Stomach (tissue), 4 donors: ENCODE measurements around the gene TMPRSS12.

ENCODE experiments used
- POLR2A ChIP-seq, 4 donors: fragments of 450-650 bp; IDR thresholded peaks; one replicate each; pipeline ENCODE4 v1.6.1; 2016; ENCODE audit warnings: antibody characterized with exemption in 4 of 4, control low read depth in 2 of 4, mild to moderate bottlenecking in 1 of 4, moderate library complexity in 1 of 4
- POLR2AphosphoS5 ChIP-seq, 3 donors: sonication (generic); formaldehyde crosslinking; IDR thresholded peaks; one replicate each; pipeline ENCODE4 v1.6.1; 2016; ENCODE audit warnings: antibody characterized with exemption in 3 of 3
- TF ChIP-seq, protein P1 (sequence below), 7 experiments: fragments of 450-650 bp in 4 of 7; fragments of 200-600 bp in 3 of 7; sonication (generic) in 3 of 7; IDR thresholded peaks; one replicate each; pipeline ENCODE4 v1.5.1; 2016 to 2019; ENCODE audit warnings: antibody characterized with exemption in 7 of 7, control low read depth in 2 of 7, mild to moderate bottlenecking in 1 of 7

DNA sequence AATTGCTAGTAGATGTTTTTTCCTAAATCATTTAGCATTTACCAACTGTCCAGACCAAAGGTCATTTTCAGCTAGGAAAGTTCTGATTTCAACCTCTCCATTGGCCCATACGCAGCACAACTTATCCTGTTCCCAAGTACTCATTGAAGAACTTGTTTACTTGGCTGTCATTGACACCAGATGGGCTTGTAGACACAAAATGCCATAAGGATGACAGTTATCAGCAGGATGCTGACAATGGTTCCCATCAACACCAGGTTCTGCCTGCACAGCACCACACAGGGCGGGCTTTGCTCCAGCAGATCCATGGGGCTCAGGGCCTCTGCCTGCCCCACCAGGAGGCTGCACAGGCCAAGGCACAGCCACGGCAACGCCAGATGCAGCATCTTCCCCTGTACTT, 36.5 kb upstream of the TMPRSS12 start:
- TF ChIP-seq, protein P1, sequence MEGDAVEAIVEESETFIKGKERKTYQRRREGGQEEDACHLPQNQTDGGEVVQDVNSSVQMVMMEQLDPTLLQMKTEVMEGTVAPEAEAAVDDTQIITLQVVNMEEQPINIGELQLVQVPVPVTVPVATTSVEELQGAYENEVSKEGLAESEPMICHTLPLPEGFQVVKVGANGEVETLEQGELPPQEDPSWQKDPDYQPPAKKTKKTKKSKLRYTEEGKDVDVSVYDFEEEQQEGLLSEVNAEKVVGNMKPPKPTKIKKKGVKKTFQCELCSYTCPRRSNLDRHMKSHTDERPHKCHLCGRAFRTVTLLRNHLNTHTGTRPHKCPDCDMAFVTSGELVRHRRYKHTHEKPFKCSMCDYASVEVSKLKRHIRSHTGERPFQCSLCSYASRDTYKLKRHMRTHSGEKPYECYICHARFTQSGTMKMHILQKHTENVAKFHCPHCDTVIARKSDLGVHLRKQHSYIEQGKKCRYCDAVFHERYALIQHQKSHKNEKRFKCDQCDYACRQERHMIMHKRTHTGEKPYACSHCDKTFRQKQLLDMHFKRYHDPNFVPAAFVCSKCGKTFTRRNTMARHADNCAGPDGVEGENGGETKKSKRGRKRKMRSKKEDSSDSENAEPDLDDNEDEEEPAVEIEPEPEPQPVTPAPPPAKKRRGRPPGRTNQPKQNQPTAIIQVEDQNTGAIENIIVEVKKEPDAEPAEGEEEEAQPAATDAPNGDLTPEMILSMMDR (IDR thresholded peaks at IDR 0.05), result no peak
- no peak for TF ChIP-seq POLR2A (IDR thresholded peaks at IDR 0.05)
- no peak for TF ChIP-seq POLR2AphosphoS5 (IDR thresholded peaks at IDR 0.05)
